PC-3 (cell line): ENCODE measurements around the gene PFN1. TPM values are rescaled to one million over a fixed set of nuclear protein-coding genes. Genes with fewer than 3 reads are reported as not detected.

Experiments used
- ATAC-seq: fragments of 200-7000 bp; cut with Tn5 transposase; 2 replicates; pipeline ENCODE4 v1.9.1; 2020; ENCODE audit warnings: mild to moderate bottlenecking, moderate library complexity
- BruUV-seq: library from RNA; stranded (reverse); fragments of 400-500 nt; replicated peaks from 2 replicates; lab custom pipeline; 2021; lab: Mats Ljungman, UMichigan
- CTCF ChIA-PET: fragments of 300-600 bp; sonication (Branson Sonifier 250); formaldehyde crosslinking; loops from one replicate; lab custom pipeline; 2022; ENCODE audit warnings: antibody characterized with exemption; lab: Charles Lee
- POLR2A ChIA-PET: fragments of 300-600 bp; sonication (Branson Sonifier 250); formaldehyde crosslinking; loops from one replicate; lab custom pipeline; 2022; ENCODE audit warnings: antibody characterized with exemption; ENCODE audit not compliant: unreplicated experiment; lab: Charles Lee
- DNase-seq: peaks from one replicate; pipeline ENCODE4 v3.0.0-alpha.2; 2015
- H2AFZ ChIP-seq: fragments of 300-600 bp; sonication (generic); 2 replicates; pipeline ENCODE4 v1.6.0; 2016; ENCODE audit warnings: antibody characterized with exemption, low read length
- H3F3A ChIP-seq: fragments of 300-600 bp; sonication (generic); one replicate; pipeline ENCODE4 v1.6.0; 2017; ENCODE audit warnings: antibody characterized with exemption, low read length, control low read depth, mild to moderate bottlenecking; ENCODE audit not compliant: unreplicated experiment
- H3K27ac ChIP-seq: fragments of 300-600 bp; sonication (generic); 2 replicates; pipeline ENCODE4 v1.5.1; 2016; ENCODE audit warnings: mild to moderate bottlenecking, low read length
- H3K27me3 ChIP-seq: fragments of 300-600 bp; sonication (generic); 2 replicates; pipeline ENCODE4 v1.6.1; 2016; ENCODE audit warnings: low read length, mixed read lengths
- H3K36me3 ChIP-seq: fragments of 300-600 bp; sonication (generic); 2 replicates; pipeline ENCODE4 v1.6.1; 2016; ENCODE audit warnings: low read depth, mixed run types, low read length, mixed read lengths
- H3K4me1 ChIP-seq: fragments of 300-600 bp; sonication (generic); 2 replicates; pipeline ENCODE4 v1.5.1; 2016; ENCODE audit warnings: low read length; ENCODE audit not compliant: insufficient read depth
- H3K4me2 ChIP-seq: fragments of 300-600 bp; sonication (generic); 2 replicates; pipeline ENCODE4 v1.6.0; 2016; ENCODE audit warnings: low read length
- H3K4me3 ChIP-seq: fragments of 300-600 bp; sonication (generic); 2 replicates; pipeline ENCODE4 v1.5.1; 2016; ENCODE audit warnings: mild to moderate bottlenecking, low read length, mixed read lengths
- H3K79me2 ChIP-seq: fragments of 300-600 bp; sonication (generic); 2 replicates; pipeline ENCODE4 v1.6.1; 2017; ENCODE audit warnings: low read length, mixed read lengths
- H3K9ac ChIP-seq: fragments of 300-600 bp; sonication (generic); 2 replicates; pipeline ENCODE4 v1.6.0; 2016; ENCODE audit warnings: mild to moderate bottlenecking, low read length
- H3K9me2 ChIP-seq: fragments of 300-600 bp; sonication (generic); replicated peaks from 2 replicates; pipeline ENCODE4 v1.6.1; 2016; ENCODE audit warnings: mixed run types, low read length, mixed read lengths
- H3K9me3 ChIP-seq: fragments of 300-600 bp; sonication (generic); 2 replicates; pipeline ENCODE4 v1.6.1; 2016; ENCODE audit warnings: low read length, mixed read lengths
- H4K20me1 ChIP-seq: fragments of 300-600 bp; sonication (generic); 2 replicates; pipeline ENCODE4 v1.6.1; 2016; ENCODE audit warnings: low read length, mixed read lengths
- CTCF ChIP-seq: fragments of 300-600 bp; sonication (generic); conservative IDR thresholded peaks from 2 replicates; pipeline ENCODE4 v1.5.1; 2017; ENCODE audit warnings: antibody characterized with exemption, low read depth, mild to moderate bottlenecking, low read length
- EZH2 ChIP-seq: fragments of 300-600 bp; sonication (generic); IDR thresholded peaks from one replicate; pipeline ENCODE4 v1.6.1; 2017; ENCODE audit warnings: antibody characterized with exemption, mild to moderate bottlenecking, low read length; ENCODE audit not compliant: unreplicated experiment
- EZH2phosphoT487 ChIP-seq: fragments of 300-600 bp; sonication (generic); IDR thresholded peaks from 2 replicates; pipeline ENCODE4 v1.6.1; 2018; ENCODE audit warnings: mild to moderate bottlenecking, antibody characterized with exemption, low read length, borderline replicate concordance
- intact Hi-C: fragments of 100-400 bp; cut with micrococcal nuclease; formaldehyde crosslinking; loops from 2 replicates; pipeline ENCODE4 v1.9.0; 2023
- total RNA-seq: library from RNA; depleted of rRNA; stranded (reverse); fragments of >200 nt; gene quantifications from 2 replicates; pipeline ENCODE4 v1.2.3, GENCODE V29; 2014

Gene PFN1
- total RNA-seq, 1 experiment from 2014 or later: 1,914 TPM

DNA sequence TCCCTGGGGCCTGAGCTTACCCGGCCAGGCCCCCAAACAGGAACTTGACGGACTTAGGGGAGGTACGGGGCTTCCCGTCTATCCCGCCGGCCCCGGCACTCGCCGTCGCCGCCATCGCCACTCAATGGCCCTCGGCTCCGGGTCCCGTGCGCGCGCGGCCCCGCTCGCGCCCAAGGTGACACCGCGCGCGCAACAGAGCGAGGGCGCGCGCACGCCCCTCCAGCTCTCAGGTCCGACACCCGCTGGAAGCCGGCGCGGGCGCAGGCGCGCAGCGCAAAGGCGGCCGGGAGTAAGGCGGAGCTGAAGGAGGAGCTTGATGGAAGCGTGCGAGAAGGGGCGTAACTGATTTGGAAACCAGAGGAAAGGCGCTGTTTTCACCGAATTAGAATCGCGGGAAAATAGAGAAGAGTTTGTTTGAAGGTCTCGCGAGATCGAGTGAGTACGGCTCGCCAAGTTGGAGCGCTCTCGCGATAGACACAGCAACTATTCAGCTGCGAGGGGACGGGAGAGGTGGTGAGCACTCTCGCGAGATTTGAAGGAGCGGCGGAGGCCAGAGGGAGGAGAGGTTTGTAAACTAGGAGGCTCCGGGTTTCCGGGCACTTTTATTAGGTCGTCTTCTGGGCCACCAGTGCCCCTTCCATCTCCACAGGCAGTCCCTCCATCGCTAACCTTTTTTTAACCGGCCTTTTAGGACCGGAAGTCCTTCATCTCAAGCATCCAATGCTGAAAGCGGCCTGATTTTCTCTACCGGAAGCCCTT, 8.4 kb downstream of the PFN1 start, which contains the start of the genes RNF167 and SLC25A11:
Gene RNF167, plus strand, starts transcription at position 473 of the 759 bp plus-strand sequence. CDS start 642 bp downstream, outside the sequence.
Gene SLC25A11, minus strand, starts transcription at position 251 of the 759 bp plus-strand sequence. Its CDS starts 136 bp downstream, at position 115.
- Histone ChIP-seq H3K9ac (peak within 1 kb of the TSS; percentile 98), H3K27me3 (no peaks in the 10 kb centered on the region), H3K4me1 (peaks cover 25% of the 10 kb centered on the region), H3K4me2 (peak within 1 kb of the TSS; percentile 97), H3K36me3 (peaks cover 22% of the 10 kb centered on the region; the same call in 1 of the 2 replicates), H2AFZ (peak within 1 kb of the TSS; percentile 84), H3K9me2 (no peaks in the 10 kb centered on the region), H3K9me3 (no peaks in the 10 kb centered on the region), H3K4me3 (peak within 1 kb of the TSS; percentile 91), H3K27ac (peak within 1 kb of the TSS; percentile 87), H3K79me2 (peaks cover 65% of the 10 kb centered on the region), H3F3A (no peaks in the 10 kb centered on the region), H4K20me1 (peaks cover 8% of the 10 kb centered on the region)
- TF ChIP-seq EZH2: no peak
- no peak for TF ChIP-seq CTCF
- TF ChIP-seq EZH2phosphoT487: no peak
- peak; percentile 79 for ATAC-seq
- DNase-seq: peak; percentile 97
- no TSS peak for BruUV-seq
- intact Hi-C loops: loop anchor here (5.0 kb wide), 1 partner anchor 33 kb away; no protein-coding TSS in a partner anchor
- ChIA-PET POLR2A (interaction anchor here (0.6 to 1.5 kb wide), 4 partner anchors 9 to 37 kb away, joined by 3 to 8 read pairs (median 3); partner anchors contain the start of genes CHRNE, PFN1 and SPAG7), CTCF (interaction anchor here (1.0 to 2.4 kb wide), 4 partner anchors 10 to 150 kb away, joined by 3 to 18 read pairs (median 4); no protein-coding TSS in a partner anchor)

- H3F3A ChIP-seq: no peaks in the 10 kb centered on the region
- BruUV-seq: no TSS peak
- peaks cover 3% of the 10 kb centered on the region for H4K20me1 ChIP-seq
- peak overlapping the region; percentile 87 for H3K27ac ChIP-seq
- no peaks in the 10 kb centered on the region for H3K9me2 ChIP-seq
- peaks cover 23% of the 10 kb centered on the region for H3K4me1 ChIP-seq
- ChIA-PET CTCF (interaction anchor here (1.0 to 2.4 kb wide), 4 partner anchors 11 to 149 kb away, joined by 3 to 18 read pairs (median 4); no protein-coding TSS in a partner anchor), POLR2A (interaction anchor here (0.8 to 1.5 kb wide), 2 partner anchors 9 to 28 kb away, joined by 3 to 8 read pairs; partner anchors contain the start of genes PFN1 and SPAG7)
- no peaks in the 10 kb centered on the region for H3K9me3 ChIP-seq
- peak overlapping the region; percentile 76 for H2AFZ ChIP-seq
- ATAC-seq (no peak), DNase-seq (no peak)
- H3K79me2 ChIP-seq: peaks cover 60% of the 10 kb centered on the region
- TF ChIP-seq EZH2 (no peak), EZH2phosphoT487 (no peak), CTCF (no peak)
- H3K9ac ChIP-seq: peak overlapping the region; percentile 98
- peak overlapping the region; percentile 91 for H3K4me3 ChIP-seq
- peaks cover 18% of the 10 kb centered on the region; the same call in 1 of the 2 replicates for H3K36me3 ChIP-seq
- intact Hi-C loops: no loop called here
- H3K27me3 ChIP-seq: no peaks in the 10 kb centered on the region
- H3K4me2 ChIP-seq: peak overlapping the region; percentile 97
Observed at GRCh38 chr17:4939546-4939795, 8.9 kb downstream of the PFN1 start.
